ENCODE results near the gene STK24. TPM values are rescaled to one million over a fixed set of nuclear protein-coding genes. Genes with fewer than 3 reads are reported as not detected.

STK24 gene
- total and polyA plus RNA-seq, 10 of the 15 experiments (the other 5 are each of a cell fraction or from before 2014, with no cell fraction given), result 7.5 to 115 (median 52.9) TPM

GRCh38 chr13:98576963-98577835 is at the start of gene STK24 (continued):
- TF ChIP-seq ZBED1 (IDR thresholded peaks at IDR 0.05; ENCODE audit: borderline replicate concordance) (no peak), NBN (IDR thresholded peaks at IDR 0.05) (no peak), RUNX3 (IDR thresholded peaks at IDR 0.05; ENCODE audit: low read length) (peak; percentile 23; the same call in 1 of the 2 replicates), GATAD2B (conservative IDR thresholded peaks at IDR 0.05; ENCODE audit: low read depth) (0 out of 2 replicates have a peak, but pooled peaks have one; percentile 58), SPI1 (IDR thresholded peaks at IDR 0.05; ENCODE audit: borderline replicate concordance, insufficient read depth, low read depth, low read length) (no peak), CHD1 (IDR thresholded peaks at IDR 0.05; ENCODE audit: low read depth, low read length) (no peak), HSF1 (IDR thresholded peaks at IDR 0.05; ENCODE audit: low read depth, low read length) (no peak), REST (IDR thresholded peaks at IDR 0.05; ENCODE audit: low read depth, low read length) (no peak), TCF12 (IDR thresholded peaks at IDR 0.05; ENCODE audit: low read depth, low read length) (0 out of 2 replicates have a peak, but pooled peaks have one; percentile 46), RBBP5 (conservative IDR thresholded peaks at IDR 0.05) (no peak), KDM1A (IDR thresholded peaks at IDR 0.05; ENCODE audit: borderline replicate concordance) (no peak), NRF1 (conservative IDR thresholded peaks at IDR 0.05; ENCODE audit: low read depth, low read length) (no peak), CBX3 (IDR thresholded peaks at IDR 0.05; ENCODE audit: borderline replicate concordance, low read depth) (no peak), EED (IDR thresholded peaks at IDR 0.05; ENCODE audit: low read depth) (peak; percentile 70), CEBPB (IDR thresholded peaks at IDR 0.05; ENCODE audit: borderline replicate concordance in 1 of 2, low read depth in 2 of 2, low read length in 2 of 2) (no peak), WRNIP1 (IDR thresholded peaks at IDR 0.05; ENCODE audit: borderline replicate concordance, low read depth, low read length) (no peak), CBFB (IDR thresholded peaks at IDR 0.05; ENCODE audit: low read depth) (no peak), ZSCAN29 (IDR thresholded peaks at IDR 0.05) (no peak), TARDBP (IDR thresholded peaks at IDR 0.05; ENCODE audit: borderline replicate concordance) (no peak), DPF2 (IDR thresholded peaks at IDR 0.05) (0 out of 2 replicates have a peak, but pooled peaks have one; percentile 49), FOXM1 (IDR thresholded peaks at IDR 0.05; ENCODE audit: low read depth, low read length) (no peak), PAX5 (IDR thresholded peaks at IDR 0.05; ENCODE audit: borderline replicate concordance, low read depth, low read length) (0 out of 2 replicates have a peak, but pooled peaks have one; percentile 4), MYB (IDR thresholded peaks at IDR 0.05; ENCODE audit: borderline replicate concordance, low read depth, low read length) (no peak), TAF1 (IDR thresholded peaks at IDR 0.05; ENCODE audit: borderline replicate concordance, low read depth, low read length) (peak; percentile 79; the same call in 1 of the 2 replicates), BCL3 (IDR thresholded peaks at IDR 0.05; ENCODE audit: borderline replicate concordance, insufficient read depth, low read depth, low read length, poor library complexity, severe bottlenecking) (peak; percentile 27), SIX5 (IDR thresholded peaks at IDR 0.05; ENCODE audit: low read depth, low read length, severe bottlenecking) (no peak)
